HEK293 (cell line): ENCODE data around the gene DOK7.

ENCODE experiments used
- OVOL3 ChIP-seq: fragments of 450-650 bp; formaldehyde crosslinking; IDR thresholded peaks from 2 replicates; pipeline ENCODE4 v1.5.1; 2016; ENCODE audit warnings: missing biosample characterization, missing genetic modification characterization
- RBAK ChIP-seq: fragments of 450-650 bp; formaldehyde crosslinking; IDR thresholded peaks from 2 replicates; pipeline ENCODE4 v1.5.1; 2016; ENCODE audit warnings: missing biosample characterization, missing genetic modification characterization
- ZNF544 ChIP-seq: fragments of 450-650 bp; formaldehyde crosslinking; IDR thresholded peaks from 2 replicates; pipeline ENCODE4 v1.5.0; 2017; ENCODE audit warnings: missing biosample characterization, missing genetic modification characterization
- ZNF785 ChIP-seq: fragments of 450-650 bp; formaldehyde crosslinking; IDR thresholded peaks from 2 replicates; pipeline ENCODE4 v1.5.1; 2016; ENCODE audit warnings: missing biosample characterization, missing genetic modification characterization
- TF ChIP-seq, protein P1 (sequence below): fragments of 450-650 bp; formaldehyde crosslinking; IDR thresholded peaks from 2 replicates; pipeline ENCODE4 v1.5.1; 2016; ENCODE audit warnings: missing biosample characterization, missing genetic modification characterization
- TF ChIP-seq, protein P2 (sequence below): fragments of 450-650 bp; formaldehyde crosslinking; IDR thresholded peaks from 2 replicates; pipeline ENCODE4 v1.5.1; 2016; ENCODE audit warnings: missing biosample characterization, missing genetic modification characterization

DNA sequence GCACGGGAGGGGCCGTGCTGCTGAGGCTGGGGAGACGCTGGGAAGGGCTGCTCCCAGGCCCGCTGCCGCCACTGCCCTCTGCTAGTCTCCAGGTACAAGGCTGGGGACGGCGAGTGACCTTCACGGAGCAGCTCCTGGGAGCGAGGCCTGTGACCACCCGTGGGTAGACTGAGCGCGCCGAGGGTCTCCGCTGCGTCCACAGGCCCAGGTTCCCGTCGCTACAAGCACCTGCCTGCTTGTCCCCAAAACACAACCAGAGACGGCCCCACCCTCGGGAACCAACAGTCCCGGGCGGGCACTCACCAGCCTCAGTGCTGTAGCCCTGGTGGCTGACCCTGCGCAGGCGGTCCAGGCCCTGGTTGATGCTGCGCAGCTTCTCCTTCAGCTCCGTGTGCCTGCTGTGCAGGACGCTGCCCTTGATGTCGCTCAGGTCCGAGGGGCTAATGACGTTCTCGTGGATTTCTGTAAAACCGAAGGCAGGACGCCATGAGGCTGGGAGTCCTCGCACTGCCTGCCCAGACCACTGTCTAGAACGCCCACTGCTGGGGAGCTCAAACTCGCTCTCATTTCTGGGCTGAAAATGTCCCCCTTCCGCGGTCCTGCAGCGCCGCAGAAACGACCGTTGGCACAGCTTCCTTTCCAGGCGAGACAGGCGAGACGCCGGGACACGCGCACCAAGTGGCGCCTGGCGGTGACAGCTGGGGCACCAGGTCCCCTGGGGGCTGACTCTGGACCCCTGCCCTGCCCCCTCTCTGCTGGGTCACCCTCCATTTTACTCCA lies 54.8 kb downstream of the DOK7 start:
- TF ChIP-seq, protein P1, sequence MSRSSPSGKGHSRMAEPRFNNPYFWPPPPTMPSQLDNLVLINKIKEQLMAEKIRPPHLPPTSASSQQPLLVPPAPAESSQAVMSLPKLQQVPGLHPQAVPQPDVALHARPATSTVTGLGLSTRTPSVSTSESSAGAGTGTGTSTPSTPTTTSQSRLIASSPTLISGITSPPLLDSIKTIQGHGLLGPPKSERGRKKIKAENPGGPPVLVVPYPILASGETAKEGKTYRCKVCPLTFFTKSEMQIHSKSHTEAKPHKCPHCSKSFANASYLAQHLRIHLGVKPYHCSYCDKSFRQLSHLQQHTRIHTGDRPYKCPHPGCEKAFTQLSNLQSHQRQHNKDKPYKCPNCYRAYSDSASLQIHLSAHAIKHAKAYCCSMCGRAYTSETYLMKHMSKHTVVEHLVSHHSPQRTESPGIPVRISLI (tag by site-specific recombination): no peak
- TF ChIP-seq ZNF544 (tag by site-specific recombination) (no peak), ZNF785 (no peak), OVOL3 (tag by site-specific recombination) (no peak), RBAK (no peak)
- TF ChIP-seq, protein P2, sequence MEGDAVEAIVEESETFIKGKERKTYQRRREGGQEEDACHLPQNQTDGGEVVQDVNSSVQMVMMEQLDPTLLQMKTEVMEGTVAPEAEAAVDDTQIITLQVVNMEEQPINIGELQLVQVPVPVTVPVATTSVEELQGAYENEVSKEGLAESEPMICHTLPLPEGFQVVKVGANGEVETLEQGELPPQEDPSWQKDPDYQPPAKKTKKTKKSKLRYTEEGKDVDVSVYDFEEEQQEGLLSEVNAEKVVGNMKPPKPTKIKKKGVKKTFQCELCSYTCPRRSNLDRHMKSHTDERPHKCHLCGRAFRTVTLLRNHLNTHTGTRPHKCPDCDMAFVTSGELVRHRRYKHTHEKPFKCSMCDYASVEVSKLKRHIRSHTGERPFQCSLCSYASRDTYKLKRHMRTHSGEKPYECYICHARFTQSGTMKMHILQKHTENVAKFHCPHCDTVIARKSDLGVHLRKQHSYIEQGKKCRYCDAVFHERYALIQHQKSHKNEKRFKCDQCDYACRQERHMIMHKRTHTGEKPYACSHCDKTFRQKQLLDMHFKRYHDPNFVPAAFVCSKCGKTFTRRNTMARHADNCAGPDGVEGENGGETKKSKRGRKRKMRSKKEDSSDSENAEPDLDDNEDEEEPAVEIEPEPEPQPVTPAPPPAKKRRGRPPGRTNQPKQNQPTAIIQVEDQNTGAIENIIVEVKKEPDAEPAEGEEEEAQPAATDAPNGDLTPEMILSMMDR (tag by site-specific recombination): no peak
